GM12878 (cell line): ENCODE results near the gene NINL.

Experiments
- RB1 ChIP-seq: fragments of 450-650 bp; formaldehyde crosslinking; IDR thresholded peaks from 2 replicates; pipeline ENCODE4 v1.6.1; 2017; ENCODE audit warnings: mild to moderate bottlenecking, borderline replicate concordance
- SP1 ChIP-seq: IDR thresholded peaks from one replicate; pipeline ENCODE4 v1.6.1; 2011; ENCODE audit warnings: low read depth, low read length

DNA sequence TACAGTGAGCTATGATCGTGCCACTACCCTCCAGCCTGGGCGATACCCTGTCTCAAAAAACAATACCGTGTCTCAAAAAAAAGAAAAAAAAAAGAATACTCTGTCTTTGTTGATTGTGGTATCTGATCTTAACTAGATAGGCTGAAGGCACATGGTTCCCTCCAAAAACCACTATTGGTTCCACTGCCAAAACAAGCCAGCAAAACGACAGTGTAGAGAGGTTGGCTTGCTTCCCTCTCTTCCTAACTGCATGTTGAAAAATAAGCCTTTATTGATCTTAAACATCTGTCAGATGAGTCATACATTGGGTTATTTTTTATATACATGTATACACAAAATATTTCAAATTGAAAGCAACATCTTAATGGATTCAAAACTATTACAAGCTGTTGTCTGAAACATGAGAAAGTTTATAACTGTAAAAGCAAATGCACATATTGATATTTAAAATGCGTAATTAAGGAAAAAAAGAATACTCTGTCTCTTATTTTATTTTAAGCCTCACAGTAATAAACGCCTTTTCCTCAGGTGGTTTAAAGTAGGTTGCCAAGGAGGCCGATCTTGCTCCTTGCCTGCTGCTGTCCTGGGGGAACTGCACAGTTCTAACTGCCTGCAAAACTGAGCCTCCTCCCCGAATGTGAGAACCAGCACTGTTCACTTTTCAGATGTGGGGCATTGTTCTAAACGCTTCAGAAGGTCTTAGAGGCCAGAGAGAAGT is 7.0 kb upstream of the NINL start:
- TF ChIP-seq SP1 (no peak), RB1 (no peak)
